HG03064 (cell line): ENCODE results near the gene RPL10A.

Experiments
- ATAC-seq: cut with Tn5 transposase; IDR thresholded peaks from one replicate; pipeline ENCODE4 v1.9.1; 2021; ENCODE audit warnings: low read depth; ENCODE audit not compliant: unreplicated experiment

Gene RPL10A

DNA sequence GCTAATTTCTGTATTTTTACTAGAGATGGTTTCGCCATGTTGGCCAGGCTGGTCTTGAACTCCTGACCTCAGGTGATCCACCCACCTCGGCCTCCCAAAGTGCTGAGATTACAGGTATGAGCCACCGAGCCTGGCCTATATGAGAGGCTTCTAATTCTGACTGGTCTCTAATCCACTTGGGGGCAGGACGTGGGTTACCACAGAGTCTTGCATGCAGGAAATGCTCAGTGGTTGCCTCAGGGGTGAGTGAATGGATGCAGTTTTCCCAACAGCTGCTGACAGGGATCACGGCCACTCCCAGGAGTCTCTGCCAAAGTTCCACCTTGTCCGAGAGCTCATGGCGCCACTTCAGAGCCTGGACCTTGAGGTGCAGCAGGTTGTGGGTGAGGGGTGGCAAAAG lies 22.5 kb upstream of the RPL10A start:
- no peak for ATAC-seq

DNA sequence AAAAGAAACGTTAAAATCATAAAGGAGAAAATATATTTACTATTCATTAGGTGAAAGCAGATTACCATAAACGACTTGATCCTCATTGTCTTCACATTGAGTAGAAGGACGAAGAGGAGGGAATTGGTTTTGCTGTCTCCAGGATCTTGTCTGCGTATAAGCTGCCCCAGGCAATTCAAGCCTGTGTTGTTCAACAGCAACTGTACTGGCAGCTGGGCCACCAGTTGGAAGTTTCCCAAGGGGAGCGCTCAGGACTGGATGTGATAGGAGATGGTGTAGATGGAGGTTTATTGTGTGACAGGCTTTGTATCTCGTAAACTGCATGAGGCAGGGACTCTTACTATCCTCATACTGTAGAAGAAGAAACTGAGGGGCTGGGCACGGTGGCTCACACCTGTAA lies 20.0 kb upstream of the RPL10A start:
- ATAC-seq, result no peak

DNA sequence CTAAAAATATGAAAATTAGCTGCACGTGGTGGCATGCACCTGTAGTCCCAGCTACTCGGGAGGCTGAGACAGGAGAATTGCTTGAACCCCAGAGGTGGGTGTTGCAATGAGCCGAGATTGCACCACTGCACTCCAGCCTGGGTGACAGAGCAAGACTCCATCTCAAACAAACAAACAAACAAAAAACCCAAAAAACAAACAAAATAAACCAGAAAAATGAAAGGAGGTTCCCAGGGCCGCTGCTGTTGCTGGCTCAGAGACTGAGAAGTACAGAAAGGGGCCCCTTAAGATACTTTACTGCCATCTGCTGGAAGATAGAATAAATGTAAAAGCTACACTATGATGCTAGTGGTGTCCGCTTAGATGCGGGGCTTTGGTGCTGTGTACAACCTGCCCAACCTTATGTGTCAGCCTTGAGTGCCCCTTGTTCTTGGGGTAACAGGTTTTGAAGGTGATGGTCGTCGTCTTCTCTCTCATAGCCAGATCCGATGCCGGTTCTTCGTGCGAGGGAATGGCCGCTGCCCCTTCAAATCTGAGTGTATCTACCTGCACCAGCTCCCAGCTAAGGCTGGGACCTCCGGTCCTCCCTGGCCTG lies 18.8 kb upstream of the RPL10A start:
- no peak for ATAC-seq

DNA sequence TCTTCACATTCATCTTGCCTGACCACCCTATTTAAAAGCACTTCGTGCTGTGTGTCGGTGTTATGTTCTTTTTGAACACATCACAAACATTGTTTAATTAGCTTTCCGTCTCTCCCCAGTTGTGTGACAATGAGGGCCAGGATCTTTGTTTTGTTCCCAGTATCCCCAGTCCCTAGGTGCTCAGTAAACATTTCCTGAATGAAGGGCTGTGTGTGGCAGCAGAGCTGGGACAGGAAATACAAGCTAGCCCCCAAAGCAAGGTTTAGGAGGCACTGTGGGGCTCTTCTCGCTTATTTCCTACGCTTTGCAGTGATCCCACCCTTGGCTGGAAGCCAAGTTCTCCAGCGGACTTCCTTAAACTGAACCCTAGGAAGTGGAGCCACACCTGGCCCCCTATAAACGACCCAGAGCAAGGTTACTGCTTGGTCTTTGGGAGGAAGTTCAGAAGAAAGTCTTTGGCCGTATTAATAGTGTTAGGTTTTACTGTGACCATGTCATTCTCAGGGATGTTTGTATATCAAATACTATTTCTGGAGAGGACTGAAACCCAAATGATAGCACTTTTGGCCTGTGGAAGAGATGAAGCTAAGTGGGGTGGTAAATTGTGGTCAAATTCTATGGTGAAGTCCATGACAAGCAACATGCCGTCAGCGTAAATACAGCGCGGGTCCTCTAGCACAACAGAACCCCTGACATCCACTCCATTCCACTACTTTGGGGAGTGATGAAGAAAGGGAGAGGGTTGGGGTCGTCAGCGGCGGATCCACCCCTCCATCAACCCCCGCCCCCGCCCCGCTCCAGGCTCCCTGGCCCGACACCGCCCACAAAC lies 16.6 kb upstream of the RPL10A start:
- ATAC-seq, result no peak

DNA sequence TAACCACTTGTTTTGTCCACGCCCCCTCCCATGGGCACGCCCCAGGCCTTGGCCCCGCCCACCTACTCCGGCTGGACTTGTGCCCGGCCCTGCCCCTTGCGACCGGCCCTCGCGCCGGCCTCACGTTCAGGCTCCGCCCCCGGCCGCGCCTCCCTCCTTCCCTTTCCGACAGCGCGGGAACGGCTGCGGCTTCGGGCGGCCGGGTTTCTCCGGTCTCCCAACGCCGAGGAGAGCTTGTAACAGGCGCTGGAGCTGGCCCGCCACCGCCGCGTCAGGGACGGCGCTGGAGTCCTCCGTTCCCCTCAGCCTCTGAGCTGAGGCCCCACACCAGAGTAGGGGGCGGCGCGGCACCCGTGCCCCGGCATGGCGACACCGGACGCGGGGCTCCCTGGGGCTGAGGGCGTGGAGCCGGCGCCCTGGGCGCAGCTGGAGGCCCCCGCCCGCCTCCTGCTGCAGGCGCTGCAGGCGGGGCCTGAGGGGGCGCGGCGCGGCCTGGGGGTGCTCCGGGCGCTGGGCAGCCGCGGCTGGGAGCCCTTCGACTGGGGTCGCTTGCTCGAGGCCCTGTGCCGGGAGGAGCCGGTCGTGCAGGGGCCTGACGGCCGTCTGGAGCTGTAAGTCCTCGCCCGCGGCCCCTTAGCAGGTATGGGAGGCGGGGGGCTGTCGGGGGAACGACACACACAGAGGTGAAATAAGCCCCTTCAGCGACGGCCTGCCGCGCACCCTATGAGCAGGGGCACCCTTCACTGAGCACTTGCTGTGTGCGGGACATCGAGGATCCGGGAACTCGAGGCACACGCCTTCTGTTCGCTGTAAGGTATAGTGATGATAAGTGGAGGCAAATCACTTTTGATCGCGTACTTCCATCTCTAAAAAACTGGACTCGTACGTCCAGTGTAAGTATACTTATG lies 15.8 kb upstream of the RPL10A start, which contains the start of gene FANCE:
TSS of gene FANCE (plus strand) at position 156 of the 908 bp plus-strand sequence. CDS start at position 364, 208 bp downstream.
- peak; percentile 88 for ATAC-seq

DNA sequence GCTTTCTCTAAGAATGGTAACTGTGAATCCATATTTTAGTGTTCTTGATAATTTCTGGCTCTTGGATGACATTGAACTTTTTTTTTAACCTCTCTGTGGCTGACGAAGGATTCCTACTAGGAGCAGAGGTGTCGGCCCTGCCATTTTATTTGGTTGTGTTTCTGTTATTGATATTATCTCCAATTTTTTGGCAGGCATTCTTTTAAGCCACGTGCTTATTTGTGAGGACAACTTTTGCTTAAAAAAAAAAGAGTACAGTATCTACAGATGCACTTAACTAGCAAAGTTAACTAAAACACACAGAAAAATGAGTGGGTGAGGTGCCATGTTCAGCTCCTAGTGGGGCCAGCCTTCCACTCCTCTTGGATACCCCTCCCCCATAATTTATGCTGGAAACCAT lies 15.0 kb upstream of the RPL10A start:
- ATAC-seq, result no peak

DNA sequence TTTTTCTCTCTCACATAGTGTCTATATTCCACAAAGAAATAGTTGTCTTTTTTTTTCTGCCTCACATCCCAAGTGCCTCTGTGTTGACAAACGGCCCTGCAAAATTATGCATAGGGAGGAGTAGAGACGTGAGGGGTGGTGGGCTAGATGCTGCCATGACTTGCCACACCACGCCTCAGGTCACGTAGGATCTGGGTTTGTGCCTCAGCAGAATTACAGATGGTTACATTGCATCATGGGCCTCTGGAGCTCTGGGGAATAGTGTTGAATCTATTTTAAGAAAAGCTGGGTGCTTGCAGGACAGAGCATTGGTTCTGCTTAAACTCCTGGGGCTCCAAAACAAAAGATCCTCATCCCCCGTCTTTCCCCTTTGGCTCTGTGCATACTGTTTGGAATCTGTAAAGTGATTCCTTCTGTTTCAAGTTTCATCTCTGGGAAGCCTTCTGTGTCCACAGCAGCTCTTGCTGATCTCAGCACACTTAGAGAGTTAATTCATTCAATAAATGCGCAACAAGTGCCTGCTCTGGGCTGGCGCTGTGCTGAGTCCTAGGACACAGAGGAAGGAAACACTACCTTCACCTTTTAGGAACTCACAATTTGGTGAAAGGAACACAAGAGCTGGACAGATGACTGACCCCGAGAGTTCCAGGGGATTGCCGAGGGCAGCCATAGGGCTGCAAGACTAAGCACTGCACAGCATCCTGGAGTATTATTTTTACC lies 13.7 kb upstream of the RPL10A start:
- ATAC-seq, result no peak

DNA sequence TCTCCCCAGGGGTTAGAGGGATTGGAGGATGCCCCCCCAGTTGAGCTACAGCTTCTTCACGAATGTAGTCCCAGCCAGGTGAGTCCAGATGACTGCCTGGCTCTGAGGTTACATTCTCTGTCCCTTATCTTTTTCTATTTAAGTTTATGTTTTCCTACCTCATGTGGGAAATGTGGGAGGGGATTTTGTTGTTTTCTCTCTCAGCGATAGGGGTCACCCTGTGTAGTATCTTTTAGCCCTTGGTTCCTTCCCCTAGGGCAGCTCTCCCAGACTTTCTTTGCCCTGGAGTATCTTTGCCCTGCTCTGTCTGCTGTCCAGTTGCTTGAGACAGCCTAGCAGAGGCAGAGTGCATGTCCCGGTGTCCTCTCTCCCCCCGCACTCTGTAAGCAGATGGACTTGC lies 10.3 kb upstream of the RPL10A start:
- no peak for ATAC-seq

DNA sequence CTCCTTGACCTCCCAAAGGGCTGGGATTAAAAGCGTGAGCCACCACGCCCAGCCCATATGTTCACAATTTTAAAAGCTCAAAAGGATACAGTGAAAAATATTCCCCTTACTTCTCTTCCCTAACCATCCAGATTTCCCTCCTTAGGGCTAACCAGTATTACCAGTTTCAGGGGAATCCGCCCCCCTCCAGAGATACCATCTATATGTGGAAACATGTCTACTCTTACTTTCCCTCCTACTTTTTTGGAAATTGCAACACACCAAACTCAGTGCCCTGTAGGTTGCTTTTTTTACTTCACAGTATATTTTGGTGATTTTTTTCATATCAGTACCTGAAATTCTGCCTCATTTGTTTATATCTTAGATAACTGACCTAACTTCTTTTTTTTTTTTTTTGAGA lies 6.9 kb upstream of the RPL10A start:
- ATAC-seq, result no peak

DNA sequence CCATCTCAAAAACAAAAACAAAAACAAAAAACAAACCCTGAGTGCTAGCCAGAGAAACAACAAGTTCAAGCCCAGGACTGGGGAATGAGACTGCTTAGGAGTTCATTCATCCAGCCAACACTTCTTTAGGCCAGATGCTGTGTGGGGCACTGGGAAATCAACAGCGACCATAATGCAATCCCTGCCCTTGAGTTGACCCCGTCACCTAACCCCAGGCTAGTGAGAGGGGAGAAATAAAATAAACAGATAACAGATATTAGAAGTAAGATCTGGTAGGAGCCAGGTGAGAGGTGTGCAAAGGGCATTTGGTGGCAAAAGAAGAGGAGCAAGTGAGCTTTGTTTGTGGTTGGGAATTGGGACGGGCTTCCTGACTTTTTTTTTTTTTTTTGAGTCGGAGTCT lies 4.9 kb upstream of the RPL10A start:
- no peak for ATAC-seq

DNA sequence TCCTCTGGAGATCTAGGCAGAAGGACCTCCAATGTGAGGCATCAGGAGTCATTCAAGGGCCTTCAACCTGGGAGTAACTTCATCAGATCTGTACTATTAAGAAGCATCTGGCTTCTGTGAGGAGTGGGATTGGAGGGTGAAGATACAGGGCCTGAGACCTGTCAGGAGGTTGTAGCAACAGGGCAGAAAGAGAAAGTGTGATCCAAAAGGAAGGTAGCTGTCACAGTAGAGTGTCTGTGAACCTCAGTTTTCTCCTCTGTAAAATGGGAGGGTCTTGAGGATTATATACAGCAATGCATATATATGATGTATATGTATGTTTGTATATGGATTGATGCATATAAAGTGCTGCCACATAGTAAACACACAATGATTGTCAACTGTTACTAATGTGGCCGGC lies 2.6 kb upstream of the RPL10A start:
- ATAC-seq, result no peak

DNA sequence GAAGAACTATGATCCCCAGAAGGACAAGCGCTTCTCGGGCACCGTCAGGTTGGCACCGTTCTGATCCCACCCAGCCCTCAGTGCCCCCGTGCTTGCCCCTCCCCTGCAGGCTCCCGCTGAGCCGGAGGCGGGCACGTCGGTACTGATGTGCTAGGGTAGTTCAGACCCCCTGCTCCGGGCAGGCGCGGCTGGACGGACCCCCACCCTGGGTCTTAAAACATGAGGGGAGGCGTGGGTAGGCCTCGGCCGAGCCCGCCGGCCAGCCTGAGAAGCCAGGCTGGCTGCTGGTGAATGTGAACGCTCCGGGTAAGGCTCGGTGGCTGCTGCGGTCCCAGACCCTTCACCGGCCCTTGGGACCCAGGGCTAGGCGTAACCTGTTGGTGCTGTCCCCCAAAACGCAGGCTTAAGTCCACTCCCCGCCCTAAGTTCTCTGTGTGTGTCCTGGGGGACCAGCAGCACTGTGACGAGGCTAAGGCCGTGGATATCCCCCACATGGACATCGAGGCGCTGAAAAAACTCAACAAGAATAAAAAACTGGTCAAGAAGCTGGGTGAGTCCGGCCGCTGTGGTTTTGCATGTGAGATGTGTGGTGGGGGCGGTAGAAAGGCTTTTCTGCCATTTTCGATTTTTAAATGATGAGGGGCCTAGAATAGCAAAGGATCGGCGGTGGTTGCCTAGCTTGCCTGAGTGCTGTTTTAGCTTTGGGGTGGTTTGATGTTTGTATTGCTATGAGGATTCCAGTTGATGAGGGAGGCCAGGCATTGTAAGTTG lies 964 bp downstream of the RPL10A start:
- no peak for ATAC-seq

DNA sequence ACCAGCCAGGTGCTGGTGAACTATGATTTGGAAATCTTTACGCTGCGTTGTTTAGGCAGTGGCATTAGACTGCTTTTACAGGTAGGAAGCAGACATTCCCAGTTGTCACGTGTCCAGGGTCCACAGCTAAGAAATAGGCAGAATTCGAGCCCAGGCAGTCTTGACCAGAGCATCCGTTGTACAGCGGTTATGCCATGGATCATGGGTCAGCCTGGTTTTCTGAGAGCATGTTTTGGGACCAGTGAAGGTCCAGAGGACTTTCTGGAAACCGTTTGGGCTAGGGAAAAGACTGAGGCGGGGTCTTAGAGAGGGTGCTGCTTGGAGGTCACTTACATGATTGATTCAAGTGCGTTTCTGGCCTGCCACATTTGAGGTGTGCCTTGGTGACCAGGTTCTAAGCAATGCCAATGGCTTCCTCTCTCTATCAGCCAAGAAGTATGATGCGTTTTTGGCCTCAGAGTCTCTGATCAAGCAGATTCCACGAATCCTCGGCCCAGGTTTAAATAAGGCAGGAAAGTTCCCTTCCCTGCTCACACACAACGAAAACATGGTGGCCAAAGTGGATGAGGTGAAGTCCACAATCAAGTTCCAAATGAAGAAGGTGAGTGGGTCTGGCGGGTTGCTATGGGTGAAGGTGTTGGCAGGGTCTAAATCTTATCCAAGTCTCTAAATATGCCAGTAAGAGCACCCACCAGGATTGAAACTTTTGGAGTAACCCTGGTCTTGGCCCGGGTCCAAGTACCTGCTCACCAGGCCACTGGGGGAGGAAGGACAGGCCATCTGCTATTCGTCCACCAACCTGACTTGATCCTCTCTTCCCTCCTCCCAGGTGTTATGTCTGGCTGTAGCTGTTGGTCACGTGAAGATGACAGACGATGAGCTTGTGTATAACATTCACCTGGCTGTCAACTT lies 1.8 kb downstream of the RPL10A start:
- ATAC-seq, result no peak

DNA sequence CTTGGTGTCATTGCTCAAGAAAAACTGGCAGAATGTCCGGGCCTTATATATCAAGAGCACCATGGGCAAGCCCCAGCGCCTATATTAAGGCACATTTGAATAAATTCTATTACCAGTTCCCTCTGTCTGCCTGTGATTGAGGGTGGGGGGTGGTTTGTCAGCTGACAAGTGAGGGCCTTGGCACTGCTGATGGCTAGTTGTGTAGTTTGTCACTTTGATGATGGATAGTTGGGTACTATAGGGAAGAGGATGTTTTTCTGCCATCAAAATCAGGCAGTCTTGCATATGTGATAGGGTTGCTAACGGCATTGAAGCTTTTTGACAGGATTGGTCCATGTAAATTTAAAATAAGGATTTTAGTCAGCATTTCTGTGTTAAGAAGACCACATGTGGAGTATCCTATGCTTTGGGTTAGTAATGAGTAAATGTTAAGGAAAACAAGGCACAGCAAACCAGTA lies 2.5 kb downstream of the RPL10A start:
- ATAC-seq, result no peak

DNA sequence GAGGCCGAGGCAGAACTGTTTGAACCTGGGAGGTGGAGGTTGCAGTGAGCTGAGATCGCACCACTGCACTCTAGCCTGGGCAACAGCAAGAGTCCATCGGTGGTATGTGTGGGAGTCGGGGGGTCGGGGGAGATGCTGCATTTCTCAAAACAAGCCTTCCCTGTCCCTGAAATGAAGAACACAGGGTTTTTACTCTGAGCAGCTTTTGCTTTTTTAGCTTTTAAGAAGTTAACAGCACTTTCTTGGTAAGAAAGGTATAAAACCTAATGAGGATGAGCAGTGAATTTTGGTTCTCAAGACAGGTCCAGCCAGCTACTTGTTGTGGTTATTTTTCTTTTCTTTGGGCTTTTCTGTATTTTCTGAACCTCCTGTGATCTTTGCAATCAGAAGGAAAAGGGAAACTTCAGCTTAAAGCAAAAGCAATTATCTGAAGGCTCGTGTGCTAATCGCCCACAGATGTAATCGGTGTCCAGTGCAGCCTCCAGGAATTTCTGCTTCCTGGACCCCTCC lies 3.7 kb downstream of the RPL10A start:
- ATAC-seq, result no peak

DNA sequence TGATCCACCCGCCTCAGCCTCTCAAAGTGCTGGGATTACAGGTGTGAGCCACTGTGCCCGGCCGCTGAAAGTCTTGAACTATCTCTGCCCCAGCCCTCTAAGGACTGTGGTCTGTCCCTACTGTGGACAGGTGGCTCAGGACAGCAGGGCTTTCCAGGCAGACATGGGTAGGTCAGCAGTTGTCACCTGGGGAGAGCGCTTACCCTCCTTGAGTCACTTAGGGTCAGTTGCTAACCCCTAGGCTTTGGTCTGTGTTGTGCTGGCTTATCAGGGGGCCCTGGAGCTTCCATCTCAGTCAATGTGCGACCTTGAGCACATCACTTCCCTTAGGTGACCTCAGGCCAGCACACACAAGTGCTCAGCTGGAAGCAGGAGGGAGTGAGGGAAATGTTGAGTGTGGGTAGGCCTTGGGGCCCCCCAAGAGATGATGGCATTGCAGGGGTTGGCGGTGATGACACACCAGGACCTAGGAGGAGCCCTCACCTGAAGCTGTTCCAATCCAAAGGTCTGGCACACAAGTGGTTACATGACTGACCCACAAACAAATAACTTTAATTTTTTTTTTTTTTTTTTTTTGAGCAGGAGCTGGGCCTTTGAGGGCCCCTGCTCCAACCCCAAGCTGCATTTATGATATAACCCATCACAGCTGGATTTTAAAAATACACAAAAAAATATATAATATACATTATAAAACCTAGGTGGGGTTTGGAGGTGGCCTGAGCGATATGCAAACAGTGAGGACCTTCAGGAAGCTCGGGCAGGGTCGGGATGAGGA lies 5.1 kb downstream of the RPL10A start:
- no peak for ATAC-seq

DNA sequence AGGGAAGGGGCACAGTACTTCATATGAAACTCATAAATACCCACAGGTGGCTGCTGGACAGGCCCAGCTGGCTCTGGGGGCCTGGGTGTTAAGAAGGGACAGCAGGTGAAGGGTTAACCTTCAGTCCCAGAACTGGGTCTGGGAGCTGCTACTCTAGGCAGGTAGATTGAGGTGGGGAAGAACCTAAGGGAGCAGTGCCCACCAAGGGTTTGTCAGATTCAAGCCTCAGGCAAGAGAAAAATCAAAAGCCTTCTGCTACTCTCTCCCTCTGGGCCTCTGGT lies 5.6 kb downstream of the RPL10A start:
- no peak for ATAC-seq
